Gastrocnemius medialis (tissue), 4 donors: ENCODE results near the gene NACA2.

Experiments
- CTCF ChIP-seq, 5 experiments: fragments of 450-650 bp in 3 of 5; fragments of 200-600 bp in 2 of 5; sonication (generic) in 2 of 5; IDR thresholded peaks in 4 of 5; conservative IDR thresholded peaks in 1 of 5; 1 replicate in 4 of 5; 2 replicates in 1 of 5; pipeline ENCODE4 v1.5.1; 2016 to 2019; ENCODE audit warnings: antibody characterized with exemption in 5 of 5, mild to moderate bottlenecking in 3 of 5, moderate library complexity in 3 of 5
- POLR2A ChIP-seq, 2 donors: fragments of 450-650 bp; IDR thresholded peaks; one replicate each; pipeline ENCODE4 v1.6.1; 2017; ENCODE audit warnings: antibody characterized with exemption in 2 of 2, mild to moderate bottlenecking in 2 of 2, moderate library complexity in 2 of 2

DNA sequence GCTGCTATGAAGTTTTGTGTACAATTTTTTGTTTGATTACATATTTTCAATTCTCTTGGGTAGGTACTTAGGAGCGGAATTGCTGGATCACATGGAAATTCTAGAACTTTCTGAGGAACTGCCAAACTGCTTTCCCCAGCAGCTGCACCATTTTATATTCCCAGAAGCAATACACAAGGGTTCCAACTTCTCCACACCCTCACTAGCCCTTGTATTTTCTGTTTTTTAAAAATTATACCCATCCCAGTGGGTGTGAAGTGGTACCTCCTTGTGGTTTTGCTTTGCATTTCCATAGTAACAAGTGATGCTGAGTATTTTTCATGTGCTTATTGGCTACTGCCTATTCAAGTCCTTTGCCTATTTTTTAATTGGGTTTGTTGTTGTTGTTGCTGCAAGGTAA lies 20.9 kb downstream of the NACA2 start:
- TF ChIP-seq POLR2A (IDR thresholded peaks at IDR 0.05) (no peak), CTCF (IDR thresholded peaks at IDR 0.05 in 4 of 5, conservative IDR thresholded peaks at IDR 0.05 in 1 of 5) (no peak)
